GM21381 (cell line): ENCODE data around the gene TP53TG5.

ENCODE experiments used
- ATAC-seq: cut with Tn5 transposase; IDR thresholded peaks from one replicate; pipeline ENCODE4 v1.9.1; 2021; ENCODE audit warnings: mild to moderate bottlenecking, moderate library complexity; ENCODE audit not compliant: unreplicated experiment

TP53TG5 gene

GRCh38 chr20:45406260-45407066, 28.3 kb upstream of the TP53TG5 start:
- no peak for ATAC-seq

- ATAC-seq = no peak
Measured at GRCh38 chr20:45405571-45406259, 27.6 kb upstream of the TP53TG5 start.

- no peak for ATAC-seq
Measured at GRCh38 chr20:45404438-45404837, 26.3 kb upstream of the TP53TG5 start.

GRCh38 chr20:45402946-45403345, 24.8 kb upstream of the TP53TG5 start:
- ATAC-seq = no peak

- no peak for ATAC-seq
Measured at GRCh38 chr20:45400346-45401031, 22.4 kb upstream of the TP53TG5 start.

GRCh38 chr20:45399018-45399417, 20.9 kb upstream of the TP53TG5 start:
- ATAC-seq = no peak

- no peak for ATAC-seq
Measured at GRCh38 chr20:45395114-45395415, 16.9 kb upstream of the TP53TG5 start.

- ATAC-seq = no peak
Measured at GRCh38 chr20:45394221-45395113, 16.3 kb upstream of the TP53TG5 start.

- no peak for ATAC-seq
Measured at GRCh38 chr20:45392733-45393132, 14.6 kb upstream of the TP53TG5 start.

GRCh38 chr20:45391559-45391958, 13.4 kb upstream of the TP53TG5 start:
- no peak for ATAC-seq

GRCh38 chr20:45390931-45391330, 12.8 kb upstream of the TP53TG5 start:
- no peak for ATAC-seq

- ATAC-seq = no peak
Measured at GRCh38 chr20:45387274-45387673, 9.1 kb upstream of the TP53TG5 start.

- ATAC-seq = no peak
Measured at GRCh38 chr20:45377269-45377668, 856 bp downstream of the TP53TG5 start.

- no peak for ATAC-seq
Measured at GRCh38 chr20:45374966-45375365, 3.2 kb downstream of the TP53TG5 start.

- ATAC-seq = no peak
Measured at GRCh38 chr20:45374101-45374467, 4.0 kb downstream of the TP53TG5 start.

GRCh38 chr20:45373353-45374100, 4.6 kb downstream of the TP53TG5 start:
- no peak for ATAC-seq

GRCh38 chr20:45372646-45373352, 5.3 kb downstream of the TP53TG5 start:
- no peak for ATAC-seq

- no peak for ATAC-seq
Measured at GRCh38 chr20:45372241-45372640, 5.9 kb downstream of the TP53TG5 start.

- no peak for ATAC-seq
Measured at GRCh38 chr20:45370571-45371160, 7.5 kb downstream of the TP53TG5 start.
